Caki2 (cell line): Measurements from ENCODE around the gene LCA5L. TPM values are rescaled to one million over a fixed set of nuclear protein-coding genes. Genes with fewer than 3 reads are reported as not detected.
"Not testable (repeated sequence)": the region's sequence is repeated elsewhere in the genome, so short reads cannot be mapped to it uniquely, and the experiment has no call there.

Source experiments
- DNase-seq: peaks from one replicate; pipeline ENCODE4 v3.0.0-alpha.2; 2015; ENCODE audit warnings: low read depth
- in situ Hi-C: cut with HindIII; loops from 2 replicates; pipeline ENCODE4 v1.10.0; 2016; ENCODE audit warnings: low sequenced_read_pairs, low pct_unique_long_range_greater_than_20kb, mixed read lengths
- total RNA-seq: library from RNA; depleted of rRNA; stranded (reverse); fragments of >200 nt; shearing (Covaris generic); gene quantifications from 2 replicates; pipeline ENCODE4 v1.2.3, GENCODE V29; 2014; ENCODE audit warnings: low replicate concordance

LCA5L gene
- total RNA-seq, 1 experiment from 2014 or later: 2.6 TPM

DNA sequence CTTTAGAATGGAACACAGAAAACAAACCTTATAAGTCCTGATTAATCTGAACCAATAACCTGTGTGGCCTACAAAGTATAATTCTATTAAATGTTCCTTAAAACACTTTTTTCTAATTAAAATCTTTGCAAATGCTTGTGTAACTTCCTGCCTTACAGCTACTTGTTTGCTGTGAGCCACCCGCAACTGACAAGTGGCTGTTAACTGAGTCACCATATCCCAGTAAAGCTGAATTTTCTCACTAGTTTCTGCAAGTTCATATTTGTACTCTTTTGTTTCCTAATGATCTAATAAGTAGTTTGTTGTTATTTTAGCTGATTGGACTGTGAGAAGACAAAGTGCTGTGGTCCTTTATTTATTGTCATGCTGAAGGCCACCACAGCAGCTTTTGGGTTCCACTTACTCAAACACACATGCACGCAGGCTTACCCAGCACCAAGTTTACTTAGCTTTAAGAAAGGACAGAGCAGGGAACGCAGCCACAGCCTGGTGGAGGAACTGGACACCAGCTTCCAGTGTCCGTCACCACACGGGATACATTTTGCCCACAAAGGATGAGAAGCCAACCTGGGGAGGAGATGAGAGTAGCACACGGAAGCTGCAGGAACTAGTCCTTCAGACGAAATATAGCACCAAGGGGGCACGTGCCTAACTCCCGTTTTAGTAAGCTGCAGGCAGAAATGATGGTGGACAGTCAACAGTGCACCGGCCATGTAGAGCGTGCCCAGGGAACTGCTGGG lies 47.8 kb downstream of the LCA5L start:
- no peak for DNase-seq
- in situ Hi-C loops: no loop called here

DNA sequence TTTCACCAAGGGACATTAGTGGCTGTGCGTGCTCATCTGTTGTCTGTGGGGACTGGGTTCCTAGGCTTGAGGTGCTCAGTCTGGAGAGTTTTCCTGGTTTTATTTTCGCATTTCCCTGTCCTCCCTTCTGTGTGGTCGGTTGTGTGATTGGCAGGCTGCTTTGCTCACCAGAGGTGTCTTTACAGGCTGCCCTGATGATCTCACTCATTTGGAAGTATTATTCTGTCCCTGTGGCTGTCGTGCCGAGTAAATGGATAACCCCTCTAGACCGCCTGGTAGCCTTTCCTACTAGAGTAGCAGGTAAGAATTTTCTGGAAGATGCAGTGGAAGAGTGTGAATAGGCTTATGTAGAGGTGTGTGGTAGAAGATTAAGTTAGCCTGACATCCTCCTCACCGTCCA lies 52.6 kb downstream of the LCA5L start:
- no peak for DNase-seq
- in situ Hi-C loops: no loop called here

DNA sequence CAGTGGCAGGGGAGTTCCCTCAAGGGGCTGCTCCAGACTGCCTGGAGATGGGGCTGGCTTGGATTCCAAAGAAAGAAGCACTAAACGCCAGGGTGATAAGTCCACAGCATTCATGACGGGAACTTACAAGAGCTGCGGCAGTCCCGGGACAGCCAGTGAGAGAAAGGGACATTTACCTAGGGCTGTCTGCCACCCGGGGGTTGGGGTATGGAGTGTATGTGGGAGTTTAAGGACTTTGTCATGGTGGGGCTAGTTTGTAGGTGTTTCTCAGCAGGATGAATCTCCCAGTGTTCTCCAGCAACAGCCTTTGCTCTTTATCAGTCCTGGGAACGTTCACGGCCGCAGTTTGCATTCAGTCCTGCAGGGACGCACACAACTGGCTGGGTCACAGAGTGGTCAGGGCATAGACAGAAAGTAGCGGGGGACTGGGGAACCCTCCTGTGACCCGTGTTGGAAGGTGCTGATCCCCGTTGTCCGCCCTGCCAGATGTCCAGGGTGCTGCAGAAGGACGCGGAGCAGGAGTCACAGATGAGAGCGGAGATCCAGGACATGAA lies 55.3 kb downstream of the LCA5L start:
- in situ Hi-C loops: no loop called here
- no peak for DNase-seq

DNA sequence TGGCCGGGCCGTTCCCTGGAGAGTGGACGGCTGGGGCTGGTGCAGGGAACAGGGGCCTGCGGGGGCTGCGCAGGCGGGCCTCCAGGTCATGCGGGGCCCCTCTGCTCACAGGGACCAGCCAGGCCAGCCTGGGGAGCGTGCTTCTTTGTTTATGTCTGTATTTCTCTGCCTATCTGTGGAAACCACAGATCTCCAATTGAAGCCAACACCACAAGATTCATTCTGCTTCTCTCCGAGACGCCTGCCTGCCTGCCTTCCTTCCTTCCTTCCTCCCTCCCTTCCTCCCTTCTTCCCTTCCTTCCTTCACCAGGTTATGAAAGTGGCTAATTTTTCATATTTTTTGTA lies 56.8 kb downstream of the LCA5L start:
- in situ Hi-C loops: no loop called here
- no peak for DNase-seq

DNA sequence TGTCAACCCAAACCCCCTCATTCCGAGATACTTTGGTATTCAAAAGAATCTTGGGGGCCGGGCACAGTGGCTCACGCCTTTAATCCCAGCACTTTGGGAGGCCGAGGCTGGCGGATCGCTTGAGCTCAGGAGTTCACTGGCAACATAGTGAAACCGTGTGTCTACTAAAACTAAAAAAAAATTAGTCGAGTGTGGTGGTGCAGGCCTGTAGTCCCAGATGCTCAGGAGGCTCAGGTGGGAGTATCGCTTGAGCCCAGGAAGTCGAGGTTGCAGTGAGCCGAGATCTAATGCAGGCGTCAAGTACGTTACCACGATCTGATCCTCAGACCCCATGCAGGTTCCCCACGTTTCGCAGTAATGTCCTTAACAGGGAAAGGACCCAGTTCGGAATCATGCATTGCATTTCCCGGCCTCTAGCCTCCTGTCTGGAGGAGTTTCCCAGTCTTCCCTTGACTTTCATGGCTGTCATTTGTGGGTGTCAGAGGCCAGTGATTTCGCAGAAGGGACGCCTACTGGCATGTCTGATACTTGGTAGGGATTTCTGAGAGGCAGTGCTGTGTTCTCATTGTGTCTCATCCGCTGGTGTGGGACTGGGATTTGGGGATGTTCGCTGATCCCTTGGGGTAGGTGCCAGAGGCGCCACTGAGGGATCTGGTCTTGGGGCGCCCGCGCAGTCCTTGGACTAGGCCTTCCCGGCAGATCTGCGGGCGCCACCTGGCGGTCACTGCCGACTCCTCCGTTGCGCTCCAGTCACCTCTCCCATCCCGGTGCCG lies 57.4 kb downstream of the LCA5L start:
- in situ Hi-C loops: no loop called here
- DNase-seq: peak; percentile 70

DNA sequence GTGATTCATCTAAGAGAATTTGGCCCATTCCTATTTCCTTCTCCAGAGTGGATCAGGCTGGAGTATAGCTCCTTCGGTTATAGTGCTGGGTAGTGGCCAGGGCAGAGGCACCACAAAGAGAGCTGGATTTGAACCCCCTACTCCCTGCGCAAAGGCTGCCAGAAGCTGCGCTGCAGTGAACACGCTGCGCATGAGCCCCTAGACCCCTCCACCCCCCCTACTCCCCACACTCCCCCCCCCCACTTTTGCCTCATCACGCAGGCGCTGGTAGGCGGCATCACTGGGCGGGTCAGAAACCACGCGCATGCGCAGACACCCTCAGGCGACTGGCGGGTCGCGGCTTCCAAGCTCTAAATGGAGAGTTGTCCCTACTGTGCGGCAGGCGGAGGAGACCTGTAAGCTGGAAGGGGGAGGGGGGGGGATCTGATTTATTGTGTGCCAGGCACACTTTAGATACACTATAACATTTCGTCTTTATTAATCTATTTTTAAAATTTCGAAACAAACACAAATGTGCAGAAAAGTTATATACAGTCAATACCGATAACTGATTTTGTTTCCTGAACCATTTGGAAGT lies 58.0 kb downstream of the LCA5L start:
- in situ Hi-C loops: no loop called here
- peak; percentile 63 for DNase-seq

DNA sequence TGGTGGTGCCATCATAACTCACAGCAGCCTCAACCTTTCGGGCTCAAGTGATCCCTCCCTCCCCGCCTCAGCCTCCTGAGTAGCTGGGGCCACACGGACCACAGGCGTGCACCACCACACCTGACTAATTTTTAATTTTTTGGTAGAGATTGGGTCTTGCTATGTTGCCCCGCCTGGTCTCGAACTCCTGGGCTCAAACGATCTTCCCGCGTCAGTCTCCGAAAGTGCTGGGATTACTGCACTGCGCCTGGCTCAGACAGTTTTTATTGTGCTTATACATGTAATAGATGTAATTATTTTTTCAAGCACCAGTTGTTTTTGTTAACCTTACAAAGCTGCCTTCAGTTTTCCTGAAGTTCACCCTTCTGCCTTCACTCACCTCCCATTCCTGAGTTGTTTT lies 58.7 kb downstream of the LCA5L start:
- in situ Hi-C loops: no loop called here
- no peak for DNase-seq

DNA sequence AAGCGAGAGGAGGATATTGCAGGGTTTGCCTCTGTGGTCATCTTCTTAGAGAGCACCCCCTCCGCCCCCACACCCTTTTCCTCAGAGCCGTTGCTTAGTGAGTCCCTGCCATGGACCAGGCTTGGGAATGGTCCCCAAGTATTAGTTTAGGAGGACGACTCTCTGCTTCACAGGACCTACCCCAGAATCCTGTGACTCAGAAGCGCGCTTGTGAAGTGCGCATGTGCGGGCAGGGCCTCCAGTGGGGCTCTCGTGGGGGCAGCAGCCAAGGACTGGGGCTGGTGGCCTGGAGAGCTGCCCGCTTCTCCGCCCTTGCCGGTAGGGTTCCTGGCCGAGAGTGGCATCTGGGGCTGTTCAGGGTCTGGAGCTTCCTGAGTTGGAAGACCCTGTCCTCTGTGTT lies 59.4 kb downstream of the LCA5L start:
- in situ Hi-C loops: no loop called here
- DNase-seq: peak; percentile 55

DNA sequence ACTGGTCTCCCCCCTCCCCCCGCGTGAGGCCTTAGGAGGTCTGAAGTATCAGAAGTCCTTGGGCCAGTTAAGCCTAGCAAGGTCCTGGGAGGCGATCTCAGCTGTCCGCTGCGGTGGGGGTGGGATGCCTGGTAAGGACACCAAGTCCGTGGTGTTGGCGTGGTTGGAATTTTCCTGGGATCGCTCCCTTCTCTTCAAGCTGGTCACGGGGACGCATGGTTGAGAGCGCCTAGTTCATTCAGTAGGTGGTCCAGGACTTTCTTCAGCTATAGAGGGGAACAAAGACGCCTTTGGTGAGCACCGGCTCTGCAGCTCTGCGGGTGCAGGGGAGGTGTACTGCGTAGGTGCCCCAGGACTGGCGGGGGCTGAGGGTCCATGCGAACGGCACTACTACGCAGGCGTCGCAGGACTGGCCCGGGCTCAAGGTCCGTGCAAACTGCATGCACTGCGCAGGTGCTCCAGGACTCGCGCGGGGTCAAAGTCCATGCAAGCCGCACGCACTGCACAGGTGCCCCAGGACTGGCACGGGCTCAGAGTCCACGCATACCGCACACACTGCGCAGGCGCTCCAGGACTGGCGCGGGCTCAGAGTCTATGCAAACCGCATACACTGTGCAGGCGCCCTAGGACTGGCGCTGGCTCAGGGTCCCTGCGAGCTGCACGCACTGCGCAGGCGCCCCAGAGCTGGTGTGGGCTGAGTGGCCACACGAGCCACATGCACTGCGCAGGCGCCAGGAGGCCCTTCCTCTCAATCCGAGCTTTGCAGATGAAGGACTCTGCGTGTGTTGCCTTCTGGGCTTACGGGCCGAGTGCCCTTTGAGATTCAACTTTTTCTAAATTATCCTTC lies 60.1 kb downstream of the LCA5L start:
- DNase-seq: peak; percentile 80
- in situ Hi-C loops: no loop called here

DNA sequence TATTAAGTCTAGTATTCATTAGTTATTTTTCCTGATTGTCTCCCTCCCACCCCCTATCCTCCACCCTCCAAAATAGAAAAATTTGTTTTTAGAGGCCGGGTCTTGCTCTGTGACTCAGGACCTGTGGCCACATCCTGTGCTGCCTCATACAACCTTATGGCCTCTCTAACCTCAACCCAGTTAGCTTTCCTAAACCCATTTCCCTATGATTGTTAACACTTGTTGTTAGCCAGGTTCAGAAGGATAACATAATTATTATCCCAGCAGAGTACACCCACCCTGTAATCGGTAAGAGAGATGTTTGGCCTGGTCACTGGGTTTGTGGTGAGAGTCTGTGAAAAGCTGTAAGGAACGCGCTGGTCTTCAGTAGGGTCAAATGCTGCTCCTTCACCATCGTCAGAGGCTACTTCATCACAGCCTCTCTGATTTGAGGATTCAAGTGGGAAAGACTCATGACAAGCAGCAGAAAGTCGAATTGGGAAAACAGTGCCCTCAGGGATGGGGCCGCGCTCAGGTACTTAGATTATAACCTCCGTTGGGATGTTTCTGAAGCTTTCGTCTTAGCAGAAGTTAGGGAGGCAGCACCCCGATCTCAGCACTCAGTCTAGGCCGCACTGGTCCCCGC lies 60.8 kb downstream of the LCA5L start:
- peak; percentile 18 for DNase-seq
- in situ Hi-C loops: no loop called here

DNA sequence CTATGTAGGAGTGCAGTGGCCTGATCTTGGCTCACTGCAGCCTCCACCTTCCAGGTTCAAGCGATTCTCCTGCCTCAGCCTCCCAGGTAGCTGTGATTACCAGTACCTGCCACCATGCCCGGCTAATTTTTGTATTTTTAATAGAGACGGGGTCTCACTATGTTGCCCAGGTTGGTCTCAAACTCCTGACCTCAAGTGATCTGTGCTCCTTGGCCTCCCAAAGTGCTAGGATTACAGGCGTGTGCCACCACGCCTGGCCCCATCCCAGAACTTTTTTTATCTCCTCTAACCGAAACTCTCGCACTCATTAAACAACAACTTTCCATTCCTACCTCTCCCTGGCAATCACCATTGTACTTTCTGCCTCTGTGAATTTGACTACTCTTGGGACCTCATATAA lies 63.5 kb downstream of the LCA5L start:
- DNase-seq, in situ Hi-C loops: not testable (repeated sequence)

DNA sequence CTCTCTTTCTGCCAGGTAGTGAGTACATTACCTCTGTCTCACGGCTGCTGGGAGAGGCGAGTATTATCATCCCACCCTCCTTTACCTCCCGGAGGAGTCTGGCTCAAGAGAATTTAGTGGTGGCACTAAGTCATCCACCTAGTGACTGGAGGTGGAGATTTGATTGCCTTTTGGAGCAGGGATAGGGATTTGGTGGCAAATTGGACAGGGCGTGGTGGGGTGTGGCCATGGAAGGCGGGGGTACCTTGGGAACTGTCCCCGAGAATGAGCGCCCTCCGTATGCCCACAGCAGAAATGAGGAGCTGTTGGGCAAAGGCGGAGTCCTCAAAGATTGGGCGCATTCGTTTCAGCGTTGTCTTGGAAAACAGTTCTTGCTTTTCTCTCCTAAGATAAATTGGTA lies 64.6 kb downstream of the LCA5L start:
- in situ Hi-C loops: no loop called here
- peak; percentile 19 for DNase-seq

DNA sequence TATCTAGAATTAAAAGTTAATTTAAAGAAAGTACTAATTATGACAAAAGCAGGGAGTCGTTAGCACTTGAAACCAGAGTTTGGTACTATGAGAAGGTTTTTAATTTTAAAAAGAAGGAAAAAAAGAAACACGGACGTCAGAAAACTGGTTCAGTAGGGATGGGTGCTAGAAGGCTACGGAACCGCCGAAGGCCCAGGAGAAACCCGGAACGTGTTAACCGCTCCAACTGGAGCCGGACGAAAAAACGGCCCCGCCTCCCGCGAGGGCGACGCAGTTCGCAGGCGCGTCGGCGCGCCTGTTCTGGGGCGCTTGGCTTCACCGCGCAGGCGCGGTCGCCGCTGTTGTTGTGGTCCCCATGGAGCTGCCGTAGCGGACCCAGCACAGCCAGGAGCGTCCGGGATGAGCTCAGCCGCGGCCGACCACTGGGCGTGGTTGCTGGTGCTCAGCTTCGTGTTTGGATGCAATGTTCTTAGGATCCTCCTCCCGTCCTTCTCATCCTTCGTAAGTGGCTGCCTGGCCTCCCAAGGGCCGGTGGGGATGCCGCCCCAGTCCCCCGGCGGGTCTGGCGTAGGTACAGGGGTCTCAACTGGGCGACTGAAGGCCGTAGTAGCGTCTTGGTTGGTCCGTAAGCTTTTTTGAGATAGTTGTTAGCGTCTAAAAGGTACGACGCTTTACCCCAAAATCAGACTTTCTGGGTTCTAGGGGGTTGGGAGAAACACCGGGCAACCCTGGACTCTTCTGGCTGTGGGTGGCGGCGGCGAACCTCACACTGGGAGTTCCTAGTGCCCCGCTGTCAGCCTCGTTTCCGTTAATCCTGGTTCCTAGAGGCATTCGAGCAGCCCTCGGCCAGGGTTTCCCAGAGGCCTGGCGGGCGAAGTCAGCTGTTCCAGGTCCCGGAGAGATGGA lies 65.3 kb downstream of the LCA5L start:
- in situ Hi-C loops: no loop called here

DNA sequence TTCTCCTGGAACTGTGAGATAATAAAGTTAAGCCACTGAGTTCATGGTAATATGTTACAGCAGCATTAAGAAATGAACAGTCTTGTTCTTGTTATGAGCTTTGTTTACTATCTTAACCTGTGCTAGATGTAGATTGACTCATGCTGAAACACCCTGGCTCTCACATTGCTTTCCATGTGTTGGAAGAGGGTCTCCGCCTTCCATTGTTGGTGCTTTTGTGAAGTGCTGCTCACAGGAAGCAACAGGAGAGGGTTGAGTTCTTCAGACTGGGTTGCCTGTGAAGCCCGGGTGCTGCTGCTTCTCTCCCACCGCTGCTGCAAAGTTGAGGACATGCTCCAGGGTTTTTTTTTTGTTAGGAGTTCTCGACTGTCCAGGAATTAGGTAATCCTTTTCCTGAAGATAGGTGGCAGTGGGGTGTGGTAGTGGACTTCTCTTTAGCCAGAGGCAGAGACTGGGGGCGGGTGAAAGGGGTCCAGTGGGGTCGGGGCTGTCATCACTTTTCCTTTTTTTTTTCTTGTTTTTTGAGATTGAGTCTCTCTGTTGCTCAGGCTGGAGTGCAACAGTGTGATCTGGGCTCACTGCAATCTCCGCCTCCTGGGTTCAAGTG lies 68.0 kb downstream of the LCA5L start:
- DNase-seq: no peak
- in situ Hi-C loops: no loop called here

More for the DNA sequence above, 65.3 kb downstream of the LCA5L start:
- peak; percentile 94 for DNase-seq

DNA sequence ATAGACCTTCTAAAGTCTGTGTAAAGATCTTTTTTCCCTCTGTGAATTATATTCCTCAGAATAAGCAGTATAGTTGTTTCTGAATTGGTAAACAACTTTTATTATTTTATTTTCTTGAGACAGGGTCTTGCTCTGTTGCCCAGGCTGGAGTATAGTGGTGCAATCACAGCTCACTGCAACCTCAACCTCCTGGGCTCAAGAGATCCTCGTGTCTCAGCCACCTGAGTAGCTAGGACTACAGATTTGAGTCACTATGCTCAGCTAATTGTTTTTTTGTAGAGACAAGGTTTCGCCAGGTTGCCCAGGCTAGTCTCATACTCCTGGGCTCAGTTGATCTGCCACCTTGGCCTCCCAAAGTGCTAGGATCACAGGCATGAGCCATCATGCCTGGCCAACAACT lies 70.1 kb downstream of the LCA5L start:
- in situ Hi-C loops: no loop called here

DNA sequence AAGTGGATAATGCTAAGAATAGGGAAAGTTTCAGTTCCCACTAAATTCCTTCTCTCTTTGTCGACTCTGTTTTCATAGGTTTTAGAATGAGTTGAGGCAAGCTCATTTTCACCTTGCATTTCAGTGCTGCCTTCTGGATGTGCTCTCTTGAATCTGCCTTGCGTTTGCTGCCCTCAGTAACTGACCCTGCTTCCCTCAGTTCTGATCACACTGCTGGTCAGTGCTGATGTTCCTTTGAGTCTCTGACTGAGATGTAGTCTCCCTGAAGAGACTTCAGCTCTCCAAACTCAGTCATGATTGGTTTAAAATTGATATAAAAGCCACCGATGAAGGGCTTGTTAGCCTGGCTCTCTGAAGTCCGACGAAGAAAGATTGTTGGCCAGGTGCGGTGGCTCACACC lies 71.5 kb downstream of the LCA5L start:
- in situ Hi-C loops: no loop called here
- DNase-seq: no peak

More for the DNA sequence above, 70.1 kb downstream of the LCA5L start:
- no peak for DNase-seq

DNA sequence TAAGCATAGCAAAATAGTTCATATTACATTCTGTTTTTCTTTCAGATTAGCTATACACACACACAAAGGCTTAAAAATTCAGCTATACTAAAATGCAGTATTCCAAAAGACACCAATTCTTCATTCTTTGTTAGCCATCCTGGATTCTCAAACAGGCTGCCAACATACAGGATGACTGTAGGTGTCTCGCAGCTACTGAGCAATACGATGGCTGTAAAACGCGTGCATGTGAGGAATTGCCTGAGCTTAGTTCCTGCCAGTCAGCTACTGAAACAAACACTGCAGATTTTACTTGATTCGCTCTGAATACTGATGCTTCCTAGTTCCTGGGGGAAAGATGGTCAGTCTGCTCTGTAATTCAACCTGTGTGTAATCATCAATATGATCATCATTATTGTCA lies 71.9 kb downstream of the LCA5L start:
- in situ Hi-C loops: no loop called here
- no peak for DNase-seq
